ENCODE measurements around the gene GSTM2. TPM values are rescaled to one million over a fixed set of nuclear protein-coding genes. Genes with fewer than 3 reads are reported as not detected.

The GSTM2 gene
- total RNA-seq, 1 donor from 2014 or later: 194 TPM

Other genes starting within 250 kb of the GSTM2 start
- 44.8 TPM for gene PSMA5, start 241.6 kb upstream of the GSTM2 start, total RNA-seq
- 4.2 TPM for gene SYPL2, start 201.5 kb upstream of the GSTM2 start, total RNA-seq
- gene ATXN7L2, start 184.2 kb upstream of the GSTM2 start, total RNA-seq: 5.0 TPM
- 7.6 TPM for gene CYB561D1, start 174.0 kb upstream of the GSTM2 start, total RNA-seq
- gene AMIGO1, start 158.3 kb upstream of the GSTM2 start, total RNA-seq: 15.6 TPM
- not detected for gene GPR61, start 128.2 kb upstream of the GSTM2 start, total RNA-seq
- 7.0 TPM for gene GNAI3, start 119.4 kb upstream of the GSTM2 start, total RNA-seq
- not detected for gene GNAT2, start 48.4 kb upstream of the GSTM2 start, total RNA-seq
- gene AMPD2, start 48.2 kb upstream of the GSTM2 start, total RNA-seq: 49.5 TPM
- 36.7 TPM for gene GSTM4, start 12.0 kb upstream of the GSTM2 start, total RNA-seq
- 91.5 TPM for gene GSTM1, start 19.8 kb downstream of the GSTM2 start, total RNA-seq
- 41.6 TPM for gene GSTM5, start 44.2 kb downstream of the GSTM2 start, total RNA-seq
- gene GSTM3, start 73.0 kb downstream of the GSTM2 start, total RNA-seq: 104 TPM
- gene EPS8L3, start 95.9 kb downstream of the GSTM2 start, total RNA-seq: not detected
- gene CSF1, start 242.8 kb downstream of the GSTM2 start, total RNA-seq: 61.2 TPM